ENCODE measurements around the gene SLC7A8.
"Not testable (repeated sequence)": the region's sequence is repeated elsewhere in the genome, so short reads cannot be mapped to it uniquely, and the experiment has no call there.

The SLC7A8 gene

DNA sequence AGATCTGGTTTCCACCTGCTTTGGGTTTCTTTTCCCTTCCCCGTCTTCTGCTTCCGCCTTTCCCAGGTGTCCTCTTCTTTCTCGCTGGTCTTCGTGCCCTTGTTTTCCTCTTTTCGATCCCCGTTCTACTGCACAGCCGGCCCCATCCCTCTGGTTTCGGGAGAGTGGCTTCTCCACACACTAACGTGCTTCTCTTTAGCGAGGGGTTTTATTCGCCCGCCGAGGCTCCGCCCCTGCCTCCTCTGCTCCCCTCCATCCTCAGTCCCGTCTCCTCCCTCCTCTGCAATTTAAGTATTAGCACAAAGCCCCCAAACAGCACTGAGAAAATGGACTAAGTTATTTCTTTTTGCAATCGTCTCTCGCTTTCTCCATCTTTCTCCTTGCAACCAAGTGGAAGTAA, at the start of gene SLC7A8:
TSS of gene SLC7A8 (minus strand) at position 182 of the 400 bp plus-strand sequence. CDS start 746 bp downstream, outside the sequence.
- DNase-seq: peak; percentile 13

DNA sequence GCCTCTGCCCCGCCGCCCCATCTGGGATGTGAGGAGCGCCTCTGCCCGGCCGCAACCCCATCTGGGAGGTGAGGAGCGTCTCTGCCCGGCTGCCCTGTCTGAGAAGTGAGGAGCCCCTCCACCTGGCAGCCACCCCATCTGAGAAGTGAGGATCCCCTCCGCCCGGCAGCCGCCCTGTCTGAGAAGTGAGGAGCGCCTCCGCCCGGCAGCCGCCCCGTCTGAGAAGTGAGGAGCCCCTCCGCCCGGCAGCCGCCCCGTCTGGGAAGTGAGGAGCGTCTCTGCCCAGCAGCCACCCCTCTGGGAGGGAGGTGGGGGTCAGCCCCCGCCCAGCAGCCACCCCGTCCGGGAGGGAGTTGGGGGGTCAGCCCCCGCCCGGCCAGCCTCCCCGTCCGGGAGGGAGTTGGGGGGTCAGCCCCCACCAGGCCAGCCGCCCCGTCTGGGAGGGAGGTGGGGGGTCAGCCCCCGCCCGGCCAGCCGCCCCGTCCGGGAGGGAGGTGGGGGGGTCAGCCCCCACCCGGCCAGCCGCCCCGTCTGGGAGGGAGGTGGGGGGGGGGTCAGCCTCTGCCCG, 48.9 kb upstream of the SLC7A8 start:
- DNase-seq: not testable (repeated sequence)

DNA sequence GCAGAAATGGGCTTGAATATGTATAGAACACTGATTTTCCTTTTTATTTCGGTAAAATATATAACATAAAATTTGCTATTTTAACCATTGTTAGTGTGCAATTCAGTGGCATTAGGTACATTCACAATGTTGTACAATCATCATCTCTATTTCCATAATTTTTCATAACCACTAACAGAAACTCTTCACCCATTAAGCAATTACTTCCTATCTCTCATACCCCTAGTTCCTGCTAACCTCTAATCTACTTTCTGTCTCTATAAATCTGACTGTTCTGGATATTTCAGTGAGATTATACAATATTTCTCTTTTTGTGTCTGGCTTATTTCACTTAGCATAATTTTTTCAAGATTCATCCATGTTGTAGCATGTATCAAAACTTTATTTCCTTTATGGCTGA, 45.4 kb upstream of the SLC7A8 start:
- no peak for DNase-seq

DNA sequence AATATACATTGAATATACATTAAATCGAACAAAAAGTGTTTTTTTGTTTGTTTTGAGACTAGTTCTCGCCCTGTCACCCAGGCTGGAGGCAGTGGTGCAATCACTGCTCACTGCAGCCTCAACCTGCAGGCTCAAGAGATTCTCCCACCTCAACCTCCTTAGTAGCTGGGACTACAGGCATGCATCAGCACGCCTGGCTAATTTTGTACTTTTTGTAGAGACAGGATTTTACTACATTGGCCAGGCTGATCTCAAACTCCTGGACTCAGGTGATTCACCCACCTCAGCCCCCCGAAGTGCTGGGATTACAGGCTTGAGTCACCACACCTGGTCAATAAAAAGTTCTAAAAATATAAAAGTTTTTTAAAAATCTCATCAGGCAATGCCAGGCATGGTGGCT, 44.1 kb upstream of the SLC7A8 start:
- no peak for DNase-seq

DNA sequence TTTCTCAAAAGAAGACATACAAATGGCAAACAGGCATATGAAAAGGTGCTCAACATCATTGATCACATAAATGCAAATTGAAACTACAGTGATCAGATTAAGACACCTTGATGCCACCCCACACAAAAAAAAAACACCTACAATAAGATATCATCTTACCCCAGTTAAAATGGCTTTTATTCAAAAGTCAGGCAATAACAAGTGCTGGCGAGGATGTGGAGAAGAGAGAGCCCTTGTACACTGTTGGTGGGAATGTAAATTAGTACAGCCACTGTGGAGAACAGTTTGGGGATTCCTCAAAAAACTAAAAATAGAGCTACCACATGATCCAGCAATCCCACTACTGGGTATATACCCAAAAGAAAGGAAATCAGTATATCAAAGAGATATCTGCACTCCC, 41.5 kb upstream of the SLC7A8 start:
- DNase-seq: not testable (repeated sequence)

DNA sequence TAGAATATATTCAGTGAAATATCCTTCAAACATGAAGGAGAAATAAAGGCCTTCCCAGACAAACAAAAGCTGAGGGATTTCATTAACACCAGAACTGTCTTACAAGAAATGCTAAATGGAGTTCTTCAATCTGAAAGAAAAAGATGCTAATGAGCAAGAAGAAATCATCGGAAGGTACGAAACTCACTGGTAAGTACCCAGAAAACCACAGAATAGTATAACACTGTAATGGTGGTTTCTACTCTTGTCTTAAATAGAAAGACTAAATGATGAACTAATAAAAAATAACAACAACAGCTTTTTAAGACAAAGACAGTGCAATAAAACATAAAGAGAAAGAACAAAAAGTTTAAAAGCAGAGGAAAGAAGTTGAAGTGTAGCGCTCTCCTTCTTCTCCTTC, 35.6 kb upstream of the SLC7A8 start:
- DNase-seq: no peak

DNA sequence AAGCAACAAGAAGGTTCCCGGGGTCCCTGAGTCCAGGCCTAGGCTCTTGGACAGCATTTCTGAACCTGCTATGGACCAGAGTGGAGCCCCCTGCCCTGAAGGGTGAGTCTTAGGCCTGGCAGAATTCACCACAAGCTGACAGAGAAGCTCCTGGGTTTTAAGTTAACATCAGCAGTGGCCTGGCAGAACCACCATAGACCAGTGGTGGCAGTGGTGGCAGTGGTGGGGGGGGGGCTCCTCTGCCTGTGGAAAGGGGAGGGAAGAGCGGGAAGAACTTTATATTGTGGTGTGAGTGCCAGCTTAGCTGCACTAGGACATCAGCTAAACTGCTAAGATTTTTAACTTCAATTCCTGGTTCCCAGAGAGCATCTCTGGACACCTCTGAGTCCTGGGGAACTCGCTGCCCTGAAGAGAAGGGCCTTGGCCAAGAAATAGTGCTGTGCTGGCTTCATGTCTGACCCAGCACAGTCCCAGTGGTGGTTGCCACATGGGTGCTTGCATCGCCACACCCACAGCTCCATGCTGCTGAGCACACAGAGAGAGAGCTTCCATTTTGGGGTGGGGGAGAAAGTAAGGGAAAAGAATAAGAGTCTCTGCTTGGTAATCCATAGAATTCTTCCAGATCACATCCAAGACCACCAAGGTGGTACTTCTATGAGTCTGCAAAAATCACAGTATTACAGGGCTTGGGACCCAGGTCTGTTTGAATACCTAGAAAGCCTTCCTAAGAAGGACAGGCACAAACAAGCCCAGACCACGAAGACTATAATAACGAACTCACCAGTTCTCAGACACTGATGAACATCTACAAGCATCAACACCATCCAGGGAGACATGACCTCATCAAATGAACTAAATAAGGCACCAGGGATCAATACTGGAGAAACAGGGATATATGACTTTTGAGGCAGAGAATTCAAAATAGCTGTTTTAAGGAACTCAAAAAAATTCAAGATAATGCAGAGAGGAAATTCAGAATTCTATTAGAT, 33.9 kb upstream of the SLC7A8 start:
- DNase-seq: no peak

DNA sequence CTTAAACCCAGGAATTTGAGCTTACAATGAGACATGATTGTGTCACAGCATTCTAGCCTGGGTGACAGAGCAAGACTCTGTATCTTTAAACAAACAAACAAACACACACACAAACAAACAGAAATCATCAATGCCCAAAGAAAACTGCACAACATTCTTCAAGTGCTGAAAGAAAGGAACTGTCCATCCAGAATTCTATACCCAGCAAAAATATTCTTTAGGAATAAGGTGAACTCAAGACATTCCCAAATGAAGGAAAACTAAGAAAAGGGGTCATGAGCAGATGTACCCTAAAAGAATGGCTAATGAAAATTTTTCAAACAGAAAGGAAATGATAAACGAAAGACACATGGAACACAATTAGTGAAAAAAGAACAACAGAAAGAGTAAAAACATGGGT, 32.0 kb upstream of the SLC7A8 start:
- DNase-seq: no peak

DNA sequence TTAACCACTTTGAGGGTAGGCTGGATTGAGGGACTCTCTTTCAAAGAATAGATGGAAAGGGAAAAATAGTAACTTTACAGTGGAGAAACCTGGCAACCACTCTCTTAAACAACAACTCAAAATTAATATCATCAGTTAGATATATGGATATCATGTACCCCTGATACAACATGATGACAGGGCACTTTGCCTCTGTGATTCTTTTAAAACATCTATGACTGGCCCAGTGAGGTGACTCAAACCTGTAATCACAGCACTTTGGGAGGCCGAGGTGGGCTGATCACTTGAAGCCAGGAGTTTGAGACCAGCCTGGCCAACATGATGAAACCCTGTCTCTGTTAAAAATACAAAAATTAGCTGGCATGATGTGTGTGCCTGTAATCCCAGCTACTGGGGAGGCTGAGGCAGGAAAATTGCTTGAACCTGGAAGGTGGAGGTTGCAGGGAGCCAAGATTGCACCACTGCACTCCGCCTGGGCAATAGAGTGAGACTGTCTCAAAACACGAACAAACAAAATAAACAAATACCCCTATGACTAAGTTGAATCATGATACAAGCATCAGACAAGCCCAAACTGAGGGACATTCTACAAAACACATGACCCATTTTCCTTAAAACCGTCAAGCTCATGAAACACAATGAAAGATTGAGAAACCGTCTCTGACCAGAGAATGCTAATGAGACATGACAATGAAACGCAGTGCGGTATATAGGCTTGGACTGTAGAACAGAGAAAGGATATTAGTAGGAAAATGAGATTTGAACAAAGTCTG, 26.4 kb upstream of the SLC7A8 start:
- DNase-seq: no peak

DNA sequence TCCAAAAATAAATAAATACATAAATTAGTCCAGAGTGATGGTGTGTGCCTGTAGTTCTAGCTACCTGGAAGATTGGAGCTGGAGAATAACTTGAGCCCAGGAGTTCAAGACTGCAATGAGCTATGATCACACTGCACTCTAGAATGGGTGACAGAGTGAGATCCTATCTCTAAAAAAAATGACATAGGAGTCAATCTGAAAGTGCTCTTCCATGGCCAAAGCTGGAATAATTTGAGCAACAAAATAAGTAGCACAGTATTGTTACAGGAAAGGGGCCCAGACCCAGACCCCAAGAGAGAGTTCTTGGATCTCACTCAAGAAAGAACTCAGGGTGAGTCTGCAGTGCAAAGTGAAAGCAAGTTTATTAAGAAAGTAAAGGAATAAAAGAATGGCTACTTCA, 24.9 kb upstream of the SLC7A8 start:
- DNase-seq: no peak

DNA sequence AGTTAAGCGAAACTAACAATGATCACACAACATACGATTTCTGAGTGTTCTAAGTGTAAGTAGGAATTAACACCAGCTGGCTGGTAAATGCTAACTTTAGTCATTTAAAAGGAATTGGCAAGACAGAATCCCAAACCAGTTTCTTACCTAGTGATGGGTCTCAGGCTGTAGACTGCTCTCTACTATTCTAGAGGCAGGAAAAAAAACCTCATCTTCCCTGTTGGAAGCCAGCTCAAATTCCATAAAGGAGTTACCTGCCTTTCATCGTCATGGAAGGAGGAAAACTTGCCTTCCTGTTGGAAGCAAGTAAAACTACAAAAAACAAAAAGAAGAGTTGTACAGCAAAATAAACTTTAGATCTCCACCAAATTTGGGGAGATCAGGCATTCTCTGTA, 23.7 kb upstream of the SLC7A8 start:
- DNase-seq: no peak

DNA sequence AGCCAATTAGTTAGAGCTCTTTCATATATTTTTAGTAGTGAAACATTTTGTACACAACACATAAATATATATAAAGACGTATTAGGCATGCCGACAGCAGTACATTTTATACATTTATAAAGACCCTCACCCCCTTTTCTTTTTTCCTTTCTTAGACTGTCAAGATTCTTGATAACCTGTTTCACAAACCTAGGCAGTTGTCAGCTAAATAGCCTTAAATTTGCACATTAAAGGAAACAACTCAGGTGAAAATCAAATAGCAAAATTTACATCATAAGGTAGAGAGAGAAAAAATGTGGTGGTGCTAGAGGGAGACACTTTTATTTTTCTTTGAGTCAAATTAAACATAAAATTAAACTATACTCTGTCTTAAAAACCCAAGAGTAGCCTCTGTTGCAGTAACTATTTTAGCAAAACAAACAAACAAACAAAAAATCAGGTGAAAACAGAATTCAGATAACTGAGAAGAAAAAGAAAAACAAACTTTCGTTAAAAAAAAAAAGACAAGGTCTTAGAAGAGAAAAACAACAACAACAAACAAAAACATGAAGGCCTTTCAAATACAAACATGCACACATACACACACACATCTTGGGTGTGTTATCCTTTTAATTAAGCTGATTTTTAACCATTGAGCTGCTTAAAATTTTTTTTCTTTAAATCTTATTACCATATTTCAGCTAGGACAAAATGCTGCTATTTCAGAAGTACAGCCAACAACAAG, 23.1 kb upstream of the SLC7A8 start:
- DNase-seq: no peak

DNA sequence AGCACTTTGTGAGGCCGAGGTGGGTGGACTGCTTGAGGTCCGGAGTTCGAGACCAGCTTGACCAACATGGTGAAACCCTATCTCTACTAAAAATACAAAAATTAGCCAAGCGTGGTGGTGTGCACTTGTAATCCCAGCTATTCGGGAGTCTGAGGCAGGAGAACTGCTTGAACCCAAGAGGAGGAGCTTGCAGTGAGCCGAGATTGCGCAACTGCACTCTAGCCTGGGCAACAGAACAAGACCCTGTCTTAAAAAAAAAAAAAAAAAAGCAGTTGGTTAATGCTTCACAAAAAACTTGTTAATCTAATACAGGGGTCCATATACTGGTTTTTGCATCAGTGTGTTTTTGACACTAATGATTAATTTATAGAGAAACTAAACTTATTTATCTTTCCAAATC, 18.5 kb upstream of the SLC7A8 start:
- DNase-seq: no peak

DNA sequence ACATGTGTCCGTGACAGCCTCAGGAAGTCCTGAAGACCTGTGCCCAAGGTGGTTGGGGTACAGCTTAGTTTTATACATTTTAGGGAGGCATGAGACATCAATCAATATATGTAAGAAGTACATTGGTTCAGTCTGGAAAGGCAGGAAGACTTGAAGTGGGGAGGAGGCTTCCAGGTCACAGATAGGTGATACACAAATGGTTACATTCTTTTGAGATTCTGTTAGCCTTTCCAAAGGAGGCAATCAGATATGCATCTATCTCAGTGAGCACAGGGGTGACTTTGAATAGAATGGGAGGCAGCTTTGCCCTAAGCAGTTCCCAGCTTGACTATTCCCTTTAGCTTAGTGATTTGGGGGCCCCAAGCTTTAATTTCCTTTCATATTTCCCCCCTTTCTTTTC, 15.7 kb upstream of the SLC7A8 start:
- DNase-seq: not testable (repeated sequence)

DNA sequence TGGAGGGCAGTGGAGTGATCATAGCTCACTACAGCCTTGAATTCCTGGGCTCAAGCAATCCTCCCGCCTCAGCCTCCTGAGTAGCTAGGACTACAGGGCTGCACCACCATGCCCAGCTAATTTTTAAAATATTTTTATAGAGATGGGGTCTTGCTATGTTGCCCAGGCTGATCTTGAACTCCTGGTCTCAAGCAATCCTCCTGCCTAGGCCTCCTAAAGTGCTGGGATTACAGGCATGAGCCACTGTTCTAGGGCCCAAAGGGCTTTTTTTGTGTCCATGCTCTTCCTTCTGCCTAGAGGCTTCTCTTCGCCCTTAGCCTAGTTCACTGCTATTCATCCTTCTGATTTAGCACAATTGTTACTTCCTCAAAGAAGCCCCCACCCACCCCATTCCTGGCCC, 13.0 kb upstream of the SLC7A8 start:
- not testable (repeated sequence) for DNase-seq

DNA sequence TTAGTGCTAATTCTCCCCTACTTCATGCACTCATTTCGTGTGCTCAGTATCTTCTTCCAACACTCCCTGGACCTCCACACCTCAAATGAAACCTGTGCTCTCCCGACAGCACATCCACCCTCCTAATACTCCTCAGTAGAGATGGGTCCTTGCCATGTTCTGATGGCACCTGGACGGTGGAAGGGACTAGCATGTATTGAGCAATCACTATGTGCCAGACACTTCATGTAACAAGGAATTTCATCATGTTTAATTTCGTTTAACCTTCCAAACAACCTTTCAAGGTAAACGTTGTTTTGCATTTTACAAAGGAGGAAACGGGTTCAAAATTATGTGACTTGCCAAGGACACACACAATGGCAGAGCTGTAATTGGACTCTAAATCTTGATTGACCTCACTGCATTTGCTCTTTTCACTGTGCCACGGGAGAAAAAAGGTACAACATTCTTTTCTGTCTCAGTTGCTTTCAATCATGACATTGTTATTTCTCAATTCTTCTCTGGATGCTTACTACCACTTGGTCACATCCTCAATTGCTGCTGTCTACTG, 12.2 kb upstream of the SLC7A8 start:
- no peak for DNase-seq

DNA sequence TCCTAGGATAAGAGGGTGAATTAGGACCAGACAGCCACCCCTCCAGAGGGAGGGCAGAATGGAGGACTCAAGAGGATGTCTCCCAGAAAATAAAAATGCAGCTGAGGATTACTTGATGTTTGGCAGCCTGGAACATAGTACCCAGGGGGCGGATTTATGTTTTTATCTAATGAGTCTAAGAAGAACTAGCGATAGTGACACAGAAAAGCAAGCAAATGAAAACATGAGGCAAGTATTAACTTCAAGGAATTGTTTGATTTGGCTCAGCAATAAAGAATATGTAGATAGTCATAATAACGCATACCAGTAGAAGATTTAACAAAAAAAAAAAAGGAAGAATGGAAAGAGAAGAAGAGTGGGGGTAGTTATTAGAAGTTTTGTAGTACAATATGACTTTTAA, 10.0 kb upstream of the SLC7A8 start:
- DNase-seq: no peak

DNA sequence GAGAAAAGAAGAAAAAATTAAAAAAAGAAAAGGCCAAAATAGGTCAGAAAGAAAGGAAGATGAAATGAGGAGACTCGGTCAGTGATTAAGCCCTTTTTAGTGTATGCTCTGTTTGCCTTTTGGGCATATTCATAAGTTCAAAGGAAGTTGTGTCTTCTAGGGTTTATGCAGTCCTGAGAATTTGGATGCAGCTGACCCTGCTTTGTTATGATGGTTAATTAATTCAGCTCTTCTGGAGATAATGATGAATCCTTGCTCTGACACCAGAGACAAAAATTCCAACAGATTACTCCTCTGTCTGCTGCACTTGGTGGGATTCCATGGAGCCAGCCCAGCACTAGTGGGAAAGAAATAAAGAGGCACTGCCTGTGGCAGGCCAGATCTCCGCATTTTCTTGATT, 4.5 kb upstream of the SLC7A8 start:
- DNase-seq: no peak

DNA sequence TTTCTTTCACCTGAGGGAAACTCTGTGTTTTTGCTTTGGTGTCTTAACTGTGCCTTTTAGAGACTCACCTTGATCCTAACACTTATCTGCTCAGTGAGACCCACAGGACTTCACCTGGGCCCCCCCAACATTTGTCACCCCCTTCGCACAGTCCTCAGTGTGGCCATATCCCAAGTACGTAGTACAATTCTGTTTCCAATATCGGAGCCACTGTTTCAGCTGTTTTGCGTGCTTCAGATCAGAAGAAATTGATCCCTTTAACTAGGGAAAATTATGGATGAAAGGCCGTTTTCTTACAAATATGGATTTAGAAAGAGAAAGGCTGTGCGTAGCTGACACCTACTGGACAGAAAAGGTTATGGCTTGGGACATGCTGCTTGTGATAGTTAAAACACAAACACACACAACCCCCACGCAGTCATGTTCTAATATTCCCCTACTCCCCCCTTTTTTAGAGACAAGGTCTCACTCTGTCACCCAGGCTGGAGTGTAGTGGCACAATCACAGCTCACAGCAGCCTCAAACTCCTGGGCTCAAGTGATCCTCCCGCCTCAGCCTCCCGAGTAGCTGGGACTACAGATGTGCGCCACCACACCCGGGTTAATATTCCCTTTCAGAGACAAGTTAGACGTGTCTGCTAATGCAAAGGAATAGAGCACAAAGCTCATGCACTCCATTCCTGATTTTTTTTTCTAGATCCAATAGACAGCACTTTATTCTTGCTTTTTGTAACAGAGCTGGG, 3.6 kb upstream of the SLC7A8 start:
- DNase-seq: peak; percentile 68

DNA sequence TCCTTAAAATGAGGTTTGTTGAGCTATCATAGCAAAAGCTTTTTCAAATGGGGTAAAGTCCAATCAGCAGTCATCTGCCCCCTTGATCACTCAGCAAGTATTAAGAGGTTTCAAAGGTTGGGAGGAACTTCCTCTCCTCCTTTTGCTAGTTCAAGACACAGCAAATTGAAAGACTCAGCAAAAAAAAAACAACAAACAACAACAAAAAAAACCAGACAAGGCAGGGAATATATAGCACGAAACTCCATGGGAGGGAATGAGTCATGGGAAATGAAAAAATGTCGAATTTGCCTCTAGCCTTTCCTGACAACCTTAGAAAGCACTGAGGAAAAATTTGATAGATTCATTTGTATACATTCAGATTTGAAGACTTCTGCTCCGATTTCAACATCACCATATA, 1.6 kb upstream of the SLC7A8 start:
- no peak for DNase-seq

DNA sequence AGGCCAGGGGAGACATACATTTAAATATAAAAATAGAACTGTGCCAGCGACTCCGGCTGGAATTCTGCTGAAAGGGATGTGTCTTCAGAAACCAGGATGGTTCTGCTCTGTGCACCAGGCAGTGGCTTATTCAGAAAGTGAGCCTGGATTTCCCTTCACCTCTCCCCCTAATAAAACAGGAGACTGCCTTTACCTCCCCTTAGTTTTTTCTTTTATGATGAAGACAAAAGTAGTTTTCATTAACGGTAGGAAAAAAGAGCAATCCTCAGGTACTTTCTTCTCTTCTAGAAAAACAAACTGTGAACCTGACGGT, 346 bp downstream of the SLC7A8 start:
- DNase-seq: peak; percentile 15
